Measurements from ENCODE around the gene TBC1D22A.

DNA sequence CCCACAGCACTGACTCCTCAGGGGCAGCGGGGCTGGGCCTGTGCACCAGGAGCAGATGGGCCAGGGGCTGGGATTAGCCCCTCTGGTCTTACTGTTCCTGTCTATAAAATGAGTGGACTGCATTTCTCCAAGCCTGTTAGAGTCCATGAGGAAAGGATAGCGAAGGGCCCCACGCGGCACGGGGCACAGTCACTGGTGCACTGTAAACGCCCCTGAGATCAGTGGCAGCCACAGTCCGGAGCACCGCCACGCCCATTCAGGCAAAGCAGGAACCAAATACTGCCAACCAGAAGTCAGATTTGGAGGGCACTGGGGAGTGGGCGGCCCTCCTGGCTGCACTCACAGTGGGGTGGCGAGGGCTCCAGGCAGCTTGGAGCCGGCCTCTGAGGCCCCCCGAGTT lies 387.5 kb downstream of the TBC1D22A start:
- no peak for TF ChIP-seq MYC (IDR thresholded peaks at IDR 0.05; ENCODE audit: low read depth, low read length)
- no peak for TF ChIP-seq JUN (IDR thresholded peaks at IDR 0.05; ENCODE audit: borderline replicate concordance, insufficient read depth, insufficient read length, low read depth)
- TF ChIP-seq EZH2 (IDR thresholded peaks at IDR 0.05; ENCODE audit: borderline replicate concordance, low read depth, low read length, severe bottlenecking): no peak
- TF ChIP-seq, protein P1, sequence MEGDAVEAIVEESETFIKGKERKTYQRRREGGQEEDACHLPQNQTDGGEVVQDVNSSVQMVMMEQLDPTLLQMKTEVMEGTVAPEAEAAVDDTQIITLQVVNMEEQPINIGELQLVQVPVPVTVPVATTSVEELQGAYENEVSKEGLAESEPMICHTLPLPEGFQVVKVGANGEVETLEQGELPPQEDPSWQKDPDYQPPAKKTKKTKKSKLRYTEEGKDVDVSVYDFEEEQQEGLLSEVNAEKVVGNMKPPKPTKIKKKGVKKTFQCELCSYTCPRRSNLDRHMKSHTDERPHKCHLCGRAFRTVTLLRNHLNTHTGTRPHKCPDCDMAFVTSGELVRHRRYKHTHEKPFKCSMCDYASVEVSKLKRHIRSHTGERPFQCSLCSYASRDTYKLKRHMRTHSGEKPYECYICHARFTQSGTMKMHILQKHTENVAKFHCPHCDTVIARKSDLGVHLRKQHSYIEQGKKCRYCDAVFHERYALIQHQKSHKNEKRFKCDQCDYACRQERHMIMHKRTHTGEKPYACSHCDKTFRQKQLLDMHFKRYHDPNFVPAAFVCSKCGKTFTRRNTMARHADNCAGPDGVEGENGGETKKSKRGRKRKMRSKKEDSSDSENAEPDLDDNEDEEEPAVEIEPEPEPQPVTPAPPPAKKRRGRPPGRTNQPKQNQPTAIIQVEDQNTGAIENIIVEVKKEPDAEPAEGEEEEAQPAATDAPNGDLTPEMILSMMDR (IDR thresholded peaks at IDR 0.05; ENCODE audit: extremely low read depth in 1 of 2, insufficient read depth in 1 of 2, low read depth in 1 of 2, low read length in 2 of 2): no peak
- TF ChIP-seq FOS (IDR thresholded peaks at IDR 0.05; ENCODE audit: borderline replicate concordance, insufficient read depth, low read length): no peak
- TF ChIP-seq POLR2A (IDR thresholded peaks at IDR 0.05; ENCODE audit: low read depth, low read length): no peak
- TF ChIP-seq, protein P2, sequence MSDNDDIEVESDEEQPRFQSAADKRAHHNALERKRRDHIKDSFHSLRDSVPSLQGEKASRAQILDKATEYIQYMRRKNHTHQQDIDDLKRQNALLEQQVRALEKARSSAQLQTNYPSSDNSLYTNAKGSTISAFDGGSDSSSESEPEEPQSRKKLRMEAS (IDR thresholded peaks at IDR 0.05; ENCODE audit: insufficient read depth, insufficient read length): no peak
- no peak for TF ChIP-seq POLR2AphosphoS5 (IDR thresholded peaks at IDR 0.05; ENCODE audit: insufficient read depth, low read depth, low read length)
- TF ChIP-seq GATA2 (IDR thresholded peaks at IDR 0.05; ENCODE audit: insufficient read depth, insufficient read length, low read depth, low read length): no peak
